OCI-LY3 (cell line): ENCODE results near the gene LRRC75B.

ENCODE experiments used
- H2AFZ ChIP-seq: fragments of 200-600, 300-600 bp; shearing (Covaris generic); 2 replicates; pipeline ENCODE4 v1.6.0; 2014; ENCODE audit warnings: antibody characterized with exemption, low read depth, low read length
- H3K27ac ChIP-seq: fragments of 200-600, 300-600 bp; sonication (generic); 2 replicates; pipeline ENCODE4 v1.5.1; 2014; ENCODE audit warnings: mild to moderate bottlenecking, low read length, moderate library complexity, mixed read lengths
- H3K27me3 ChIP-seq: fragments of 200-600, 300-600 bp; sonication (generic); 2 replicates; pipeline ENCODE4 v1.6.1; 2014; ENCODE audit warnings: low read depth, low read length, mixed read lengths
- H3K36me3 ChIP-seq: fragments of 200-600, 300-600 bp; sonication (generic); replicated peaks from 2 replicates; pipeline ENCODE3; 2014; ENCODE audit warnings: low read depth, low read length, mixed read lengths
- H3K4me1 ChIP-seq: fragments of 300-600, 200-600 bp; sonication (generic); 2 replicates; pipeline ENCODE4 v1.6.1; 2014; ENCODE audit warnings: low read length, mixed read lengths
- H3K4me2 ChIP-seq: fragments of 200-600, 300-600 bp; sonication (generic); 2 replicates; pipeline ENCODE4 v1.6.1; 2014; ENCODE audit warnings: low read length, mixed read lengths
- H3K4me3 ChIP-seq: fragments of 300-600, 200-600 bp; sonication (generic); 2 replicates; pipeline ENCODE4 v1.5.1; 2014; ENCODE audit warnings: antibody characterized with exemption, mild to moderate bottlenecking, low read length, moderate library complexity
- H3K79me2 ChIP-seq: fragments of 300-600, 200-600 bp; shearing (Covaris generic); 2 replicates; pipeline ENCODE4 v1.6.1; 2014; ENCODE audit warnings: mild to moderate bottlenecking, low read length, mixed read lengths
- H3K9ac ChIP-seq: fragments of 300-600, 200-600 bp; shearing (Covaris generic); 2 replicates; pipeline ENCODE4 v1.6.0; 2014; ENCODE audit warnings: mild to moderate bottlenecking, low read length, moderate library complexity
- H3K9me3 ChIP-seq: fragments of 200-600, 300-600 bp; shearing (Covaris generic); 2 replicates; pipeline ENCODE4 v1.6.1; 2014; ENCODE audit warnings: low read length, mixed read lengths; ENCODE audit not compliant: insufficient read depth
- H4K20me1 ChIP-seq: fragments of 200-600, 300-600 bp; sonication (generic); 2 replicates; pipeline ENCODE4 v1.6.1; 2016; ENCODE audit warnings: low read length, mixed read lengths; ENCODE audit not compliant: insufficient read depth
- EZH2phosphoT487 ChIP-seq: fragments of 200-600 bp; shearing (Covaris generic); IDR thresholded peaks from 2 replicates; pipeline ENCODE4 v1.6.1; 2018; ENCODE audit warnings: antibody characterized with exemption, mixed run types, low read depth
- TF ChIP-seq, protein P1 (sequence below): fragments of 200-600, 300-600 bp; sonication (generic); IDR thresholded peaks from 2 replicates; pipeline ENCODE4 v1.5.1; 2014; ENCODE audit warnings: antibody characterized with exemption, low read length, low read depth

LRRC75B gene

GRCh38 chr22:24565077-24565476, 27.8 kb downstream of the LRRC75B start:
- Histone ChIP-seq H3K27ac (no peak overlapping the region), H3K79me2 (peaks cover 92% of the 10 kb centered on the region), H3K4me2 (no peak overlapping the region), H3K9ac (no peak overlapping the region), H3K27me3 (no peaks in the 10 kb centered on the region), H2AFZ (no peak overlapping the region), H3K9me3 (no peaks in the 10 kb centered on the region), H3K4me3 (no peak overlapping the region), H4K20me1 (peaks cover 54% of the 10 kb centered on the region), H3K36me3 (peaks cover 63% of the 10 kb centered on the region), H3K4me1 (no peaks in the 10 kb centered on the region)
- TF ChIP-seq, protein P1, sequence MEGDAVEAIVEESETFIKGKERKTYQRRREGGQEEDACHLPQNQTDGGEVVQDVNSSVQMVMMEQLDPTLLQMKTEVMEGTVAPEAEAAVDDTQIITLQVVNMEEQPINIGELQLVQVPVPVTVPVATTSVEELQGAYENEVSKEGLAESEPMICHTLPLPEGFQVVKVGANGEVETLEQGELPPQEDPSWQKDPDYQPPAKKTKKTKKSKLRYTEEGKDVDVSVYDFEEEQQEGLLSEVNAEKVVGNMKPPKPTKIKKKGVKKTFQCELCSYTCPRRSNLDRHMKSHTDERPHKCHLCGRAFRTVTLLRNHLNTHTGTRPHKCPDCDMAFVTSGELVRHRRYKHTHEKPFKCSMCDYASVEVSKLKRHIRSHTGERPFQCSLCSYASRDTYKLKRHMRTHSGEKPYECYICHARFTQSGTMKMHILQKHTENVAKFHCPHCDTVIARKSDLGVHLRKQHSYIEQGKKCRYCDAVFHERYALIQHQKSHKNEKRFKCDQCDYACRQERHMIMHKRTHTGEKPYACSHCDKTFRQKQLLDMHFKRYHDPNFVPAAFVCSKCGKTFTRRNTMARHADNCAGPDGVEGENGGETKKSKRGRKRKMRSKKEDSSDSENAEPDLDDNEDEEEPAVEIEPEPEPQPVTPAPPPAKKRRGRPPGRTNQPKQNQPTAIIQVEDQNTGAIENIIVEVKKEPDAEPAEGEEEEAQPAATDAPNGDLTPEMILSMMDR = no peak
- no peak for TF ChIP-seq EZH2phosphoT487

DNA sequence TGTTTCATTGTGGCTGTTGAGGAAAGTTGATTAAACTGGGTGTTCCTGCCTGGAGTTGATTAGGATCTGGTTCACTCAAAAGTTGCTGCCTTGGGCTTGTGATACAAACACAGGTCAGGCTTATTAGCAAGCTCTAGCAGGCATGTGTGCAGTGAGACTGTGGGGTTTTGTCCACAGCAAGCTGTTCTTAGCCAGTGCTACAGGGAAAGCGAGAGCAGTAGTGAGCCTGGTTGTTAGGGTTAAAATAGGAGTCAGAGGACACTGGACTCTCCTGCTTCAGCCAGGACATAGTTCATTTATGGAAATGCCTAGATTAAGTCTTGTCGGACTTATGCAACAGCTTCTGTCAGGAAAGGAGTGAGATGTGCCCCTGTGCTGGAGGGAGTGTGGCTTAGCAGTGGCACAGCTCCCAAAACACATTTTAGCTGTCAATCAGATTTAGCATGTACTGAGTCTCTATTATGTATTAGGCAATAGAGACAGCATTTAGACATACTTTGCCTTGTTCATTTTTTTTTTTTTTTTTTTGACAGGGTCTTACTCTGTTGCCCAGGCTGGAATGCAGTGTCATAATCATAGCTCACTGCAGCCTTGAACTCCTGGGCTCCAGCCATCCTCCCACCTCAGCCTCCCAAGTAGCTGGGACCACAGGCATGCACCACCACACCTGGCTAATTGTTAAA, 28.4 kb downstream of the LRRC75B start:
- Histone ChIP-seq H3K36me3 (peaks cover 59% of the 10 kb centered on the region), H3K9ac (no peak overlapping the region), H3K79me2 (peaks cover 94% of the 10 kb centered on the region), H2AFZ (no peak overlapping the region), H3K9me3 (no peaks in the 10 kb centered on the region), H4K20me1 (peaks cover 54% of the 10 kb centered on the region), H3K4me2 (no peak overlapping the region), H3K27me3 (no peaks in the 10 kb centered on the region), H3K4me3 (no peak overlapping the region), H3K4me1 (no peaks in the 10 kb centered on the region), H3K27ac (no peak overlapping the region)
- no peak for TF ChIP-seq EZH2phosphoT487
- TF ChIP-seq, protein P1 = no peak

GRCh38 chr22:24563246-24563645, 29.6 kb downstream of the LRRC75B start:
- Histone ChIP-seq H3K27me3 (no peaks in the 10 kb centered on the region), H3K27ac (no peak overlapping the region), H3K9me3 (no peaks in the 10 kb centered on the region), H3K79me2 (peaks cover 99% of the 10 kb centered on the region), H3K36me3 (peaks cover 65% of the 10 kb centered on the region), H3K9ac (no peak overlapping the region), H2AFZ (no peak overlapping the region), H4K20me1 (peaks cover 60% of the 10 kb centered on the region), H3K4me2 (no peak overlapping the region), H3K4me1 (no peaks in the 10 kb centered on the region), H3K4me3 (no peak overlapping the region)
- TF ChIP-seq, protein P1 = no peak
- no peak for TF ChIP-seq EZH2phosphoT487

GRCh38 chr22:24559471-24559870, 33.4 kb downstream of the LRRC75B start:
- Histone ChIP-seq H3K9ac (no peak overlapping the region), H3K27ac (no peak overlapping the region), H3K4me3 (no peak overlapping the region), H3K4me2 (no peak overlapping the region), H3K9me3 (no peaks in the 10 kb centered on the region), H4K20me1 (peaks cover 44% of the 10 kb centered on the region), H3K27me3 (no peaks in the 10 kb centered on the region), H3K4me1 (peaks cover 12% of the 10 kb centered on the region), H3K79me2 (peaks cover 92% of the 10 kb centered on the region), H2AFZ (no peak overlapping the region), H3K36me3 (peaks cover 56% of the 10 kb centered on the region)
- TF ChIP-seq, protein P1 = no peak
- no peak for TF ChIP-seq EZH2phosphoT487
